ENCODE results near the gene COG2.

- TF ChIP-seq CTCF (optimal IDR thresholded peaks at IDR 0.05 in 1 of 3, IDR thresholded peaks at IDR 0.05 in 1 of 3, conservative IDR thresholded peaks at IDR 0.05 in 1 of 3; ENCODE audit: extremely low read depth in 1 of 3, insufficient read depth in 2 of 3, low read length in 3 of 3): no peak
- no peak for TF ChIP-seq EZH2 (IDR thresholded peaks at IDR 0.05; ENCODE audit: low read length)
Observed at GRCh38 chr1:230713138-230713537, 70.9 kb downstream of the COG2 start.

Measured in keratinocyte (primary cell).